HT1080 (cell line): ENCODE results near the gene ST8SIA1. TPM values are rescaled to one million over a fixed set of nuclear protein-coding genes. Genes with fewer than 3 reads are reported as not detected.
"Not testable (repeated sequence)": the region's sequence is repeated elsewhere in the genome, so short reads cannot be mapped to it uniquely, and the experiment has no call there.

Experiments
- DNase-seq: peaks from one replicate; pipeline ENCODE4 v3.0.0-alpha.2; 2015; ENCODE audit warnings: low read depth
- polyA plus RNA-seq, 2 experiments: library from polyadenylated mRNA; depleted of rRNA; stranded (reverse); fragments of >200 nt; gene quantifications; 2 replicates each; pipeline ENCODE4 v1.2.3, GENCODE V29; 2015
- total RNA-seq: library from RNA; depleted of rRNA; stranded (reverse); fragments of >200 nt; shearing (Covaris generic); gene quantifications from 2 replicates; pipeline ENCODE4 v1.2.3, GENCODE V29; 2014; rRNA removed

ST8SIA1 gene
- 2.5 and 3.5 TPM in 2 replicates for total RNA-seq
- 6.8 and 7.7 TPM in 2 replicates for polyA plus RNA-seq (2015; cell fraction: cytosol; rRNA removed)
- 9.0 and 15.3 TPM in 2 replicates for polyA plus RNA-seq (2015; cell fraction: nucleus; rRNA removed)

GRCh38 chr12:22334410-22335100 lies at the start of gene ST8SIA1:
Gene ST8SIA1 (minus strand): TSS chr12:22334707. CDS start chr12:22334232, 475 bp downstream.
- DNase-seq = peak; percentile 42

- no peak for DNase-seq
Observed at GRCh38 chr12:22380031-22380430, 45.5 kb upstream of the ST8SIA1 start.

GRCh38 chr12:22377731-22378496 lies 43.4 kb upstream of the ST8SIA1 start:
- DNase-seq = no peak

- not testable (repeated sequence) for DNase-seq
Observed at GRCh38 chr12:22376596-22377150, 42.2 kb upstream of the ST8SIA1 start.

- DNase-seq = no peak
Observed at GRCh38 chr12:22374508-22374907, 40.0 kb upstream of the ST8SIA1 start.

GRCh38 chr12:22372277-22372837 lies 37.9 kb upstream of the ST8SIA1 start:
- no peak for DNase-seq

- DNase-seq = no peak
Observed at GRCh38 chr12:22366181-22366580, 31.7 kb upstream of the ST8SIA1 start.

GRCh38 chr12:22361785-22362184 lies 27.3 kb upstream of the ST8SIA1 start:
- peak; percentile 12 for DNase-seq

- DNase-seq = no peak
Observed at GRCh38 chr12:22360774-22361173, 26.3 kb upstream of the ST8SIA1 start.

- DNase-seq = no peak
Observed at GRCh38 chr12:22357531-22357930, 23.0 kb upstream of the ST8SIA1 start.

GRCh38 chr12:22356231-22356630 lies 21.7 kb upstream of the ST8SIA1 start:
- DNase-seq = no peak

GRCh38 chr12:22355011-22355580 lies 20.6 kb upstream of the ST8SIA1 start:
- no peak for DNase-seq

GRCh38 chr12:22353615-22354325 lies 19.3 kb upstream of the ST8SIA1 start:
- DNase-seq = no peak

- DNase-seq = no peak
Observed at GRCh38 chr12:22350886-22351285, 16.4 kb upstream of the ST8SIA1 start.

GRCh38 chr12:22348208-22348607 lies 13.7 kb upstream of the ST8SIA1 start:
- DNase-seq = no peak

- no peak for DNase-seq
Observed at GRCh38 chr12:22340143-22340542, 5.6 kb upstream of the ST8SIA1 start.

- DNase-seq = no peak
Observed at GRCh38 chr12:22339691-22340090, 5.2 kb upstream of the ST8SIA1 start.

GRCh38 chr12:22335794-22336166 lies 1.3 kb upstream of the ST8SIA1 start:
- DNase-seq = no peak

- DNase-seq = no peak
Observed at GRCh38 chr12:22333713-22334409, 646 bp downstream of the ST8SIA1 start.

- DNase-seq = peak; percentile 33
Observed at GRCh38 chr12:22333186-22333712, 1.3 kb downstream of the ST8SIA1 start.
